ENCODE measurements around the gene FGGY.

DNA sequence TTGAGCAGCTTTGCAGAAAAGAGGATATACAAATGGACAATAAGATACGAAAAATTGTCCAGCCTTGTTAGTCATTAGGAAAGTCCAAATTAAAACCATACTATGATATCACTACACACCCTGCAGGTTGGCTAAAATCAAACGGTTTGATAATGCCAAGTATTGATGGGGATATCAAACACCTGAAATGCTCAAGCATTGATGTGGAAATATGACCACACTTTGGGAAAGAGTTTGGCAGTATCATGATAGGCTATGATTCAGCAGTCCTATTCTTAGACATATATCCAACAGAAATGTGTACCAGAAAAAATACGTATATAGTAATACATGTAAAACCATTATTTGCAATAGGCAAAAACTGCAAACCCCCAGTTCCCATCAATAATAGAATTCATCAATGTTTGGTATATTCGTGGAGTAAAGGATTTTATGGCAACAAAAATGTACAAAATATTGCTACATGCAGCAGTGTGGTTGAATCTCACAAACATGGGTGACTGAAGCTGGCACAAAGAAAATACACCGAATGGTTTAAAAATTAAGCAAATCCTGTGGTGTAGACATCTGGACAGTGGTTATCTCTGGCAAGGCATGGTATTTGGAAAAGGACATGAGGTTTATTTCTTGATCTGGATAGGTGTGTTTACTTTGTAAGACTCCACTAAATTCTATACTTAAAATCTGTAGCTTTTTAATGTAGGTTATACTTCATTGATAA lies 243.2 kb downstream of the FGGY start:
- TF ChIP-seq, protein P1, sequence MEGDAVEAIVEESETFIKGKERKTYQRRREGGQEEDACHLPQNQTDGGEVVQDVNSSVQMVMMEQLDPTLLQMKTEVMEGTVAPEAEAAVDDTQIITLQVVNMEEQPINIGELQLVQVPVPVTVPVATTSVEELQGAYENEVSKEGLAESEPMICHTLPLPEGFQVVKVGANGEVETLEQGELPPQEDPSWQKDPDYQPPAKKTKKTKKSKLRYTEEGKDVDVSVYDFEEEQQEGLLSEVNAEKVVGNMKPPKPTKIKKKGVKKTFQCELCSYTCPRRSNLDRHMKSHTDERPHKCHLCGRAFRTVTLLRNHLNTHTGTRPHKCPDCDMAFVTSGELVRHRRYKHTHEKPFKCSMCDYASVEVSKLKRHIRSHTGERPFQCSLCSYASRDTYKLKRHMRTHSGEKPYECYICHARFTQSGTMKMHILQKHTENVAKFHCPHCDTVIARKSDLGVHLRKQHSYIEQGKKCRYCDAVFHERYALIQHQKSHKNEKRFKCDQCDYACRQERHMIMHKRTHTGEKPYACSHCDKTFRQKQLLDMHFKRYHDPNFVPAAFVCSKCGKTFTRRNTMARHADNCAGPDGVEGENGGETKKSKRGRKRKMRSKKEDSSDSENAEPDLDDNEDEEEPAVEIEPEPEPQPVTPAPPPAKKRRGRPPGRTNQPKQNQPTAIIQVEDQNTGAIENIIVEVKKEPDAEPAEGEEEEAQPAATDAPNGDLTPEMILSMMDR (tag by site-specific recombination; IDR thresholded peaks at IDR 0.05): no peak
- TF ChIP-seq ZNF558 (tag by site-specific recombination; IDR thresholded peaks at IDR 0.05): no peak
- TF ChIP-seq RBAK (tag by site-specific recombination; IDR thresholded peaks at IDR 0.05): no peak
- TF ChIP-seq SP2 (tag by site-specific recombination; IDR thresholded peaks at IDR 0.05): no peak
- no peak for TF ChIP-seq ZNF274 (IDR thresholded peaks at IDR 0.05; ENCODE audit: low read length)
- no peak for TF ChIP-seq ZNF274 (tag by site-specific recombination; IDR thresholded peaks at IDR 0.05; ENCODE audit: borderline replicate concordance)
- TF ChIP-seq, protein P2, sequence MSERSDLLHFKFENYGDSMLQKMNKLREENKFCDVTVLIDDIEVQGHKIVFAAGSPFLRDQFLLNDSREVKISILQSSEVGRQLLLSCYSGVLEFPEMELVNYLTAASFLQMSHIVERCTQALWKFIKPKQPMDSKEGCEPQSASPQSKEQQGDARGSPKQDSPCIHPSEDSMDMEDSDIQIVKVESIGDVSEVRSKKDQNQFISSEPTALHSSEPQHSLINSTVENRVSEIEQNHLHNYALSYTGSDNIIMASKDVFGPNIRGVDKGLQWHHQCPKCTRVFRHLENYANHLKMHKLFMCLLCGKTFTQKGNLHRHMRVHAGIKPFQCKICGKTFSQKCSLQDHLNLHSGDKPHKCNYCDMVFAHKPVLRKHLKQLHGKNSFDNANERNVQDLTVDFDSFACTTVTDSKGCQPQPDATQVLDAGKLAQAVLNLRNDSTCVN (tag by site-specific recombination; optimal IDR thresholded peaks at IDR 0.05): no peak
- no peak for TF ChIP-seq ZNF785 (tag by site-specific recombination; IDR thresholded peaks at IDR 0.05)

All from HEK293 (cell line).